ENCODE data around the gene NLGN1. TPM values are rescaled to one million over a fixed set of nuclear protein-coding genes. Genes with fewer than 3 reads are reported as not detected.

The NLGN1 gene
- total RNA-seq, 1 experiment from 2014 or later: not detected

DNA sequence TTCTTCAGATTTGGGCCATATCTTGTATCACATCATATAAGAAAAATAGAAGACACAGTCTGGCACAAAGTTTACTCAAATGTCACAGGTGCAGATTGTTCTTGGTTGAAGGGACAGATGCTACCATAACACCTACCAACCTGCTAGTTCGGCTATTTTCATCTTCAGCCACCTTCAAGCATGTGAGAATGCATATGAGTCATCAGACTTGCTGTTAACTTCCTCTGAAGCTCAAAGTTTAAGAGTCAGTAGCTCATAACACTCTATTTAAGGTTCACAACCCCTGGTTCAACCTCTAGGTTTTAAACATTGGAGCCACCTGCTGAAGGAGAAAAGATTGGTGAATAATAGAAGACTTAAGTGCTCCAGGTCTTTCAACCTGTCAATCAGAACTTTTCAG, 522.8 kb downstream of the NLGN1 start:
- ATAC-seq (no peak), DNase-seq (ENCODE audit: low read depth, low spot score) (no peak)
- no peaks in the 10 kb centered on the region; the same call in 1 of the 2 replicates for H3K9me2 ChIP-seq (ENCODE audit: insufficient read depth)
- H3K4me2 ChIP-seq (ENCODE audit: low read length): no peak overlapping the region
- TF ChIP-seq TCF7L2 (IDR thresholded peaks at IDR 0.05; ENCODE audit: borderline replicate concordance, extremely low read depth, insufficient read depth, insufficient read length): peak; percentile 13
- no peak for TF ChIP-seq ZBTB33 (IDR thresholded peaks at IDR 0.05; ENCODE audit: extremely low read depth, insufficient replicate concordance, low read length)
- no peak overlapping the region for H3K9ac ChIP-seq (ENCODE audit: low read length)
- RAD21 ChIA-PET (ENCODE audit: low non-redundant PET in 1 of 2, low total read pairs in 2 of 2, uncharacterized antibody in 2 of 2, unreplicated experiment in 2 of 2): no interaction called here
- intact Hi-C loops (cut with micrococcal nuclease): no loop called here
- CTCF ChIA-PET: no interaction called here
- POLR2A ChIA-PET: interaction anchor here (1.0 kb wide), 1 partner anchor 11 kb away, joined by 3 read pairs; no protein-coding TSS in a partner anchor
- H3K4me3 ChIP-seq (replicated peaks in 1 of 2; ENCODE audit: low read depth in 1 of 2, low read length in 2 of 2): no peak overlapping the region
- no peaks in the 10 kb centered on the region for H3K27me3 ChIP-seq (ENCODE audit: insufficient read depth, low read length)
- H3K27ac ChIP-seq (ENCODE audit: low read depth, low read length): no peak overlapping the region
- no peaks in the 10 kb centered on the region for H3K36me3 ChIP-seq (ENCODE audit: control insufficient read depth in 1 of 2, insufficient read depth in 2 of 2, low read length in 2 of 2)
- H3K9me3 ChIP-seq (ENCODE audit: control insufficient read depth in 1 of 2, insufficient read depth in 1 of 2, low read depth in 1 of 2, low read length in 2 of 2): no peaks in the 10 kb centered on the region
- no peaks in the 10 kb centered on the region for H3K79me2 ChIP-seq (ENCODE audit: insufficient read depth, low read length)
- peaks cover 0 to 5% of the 10 kb centered on the region in 2 experiments; a peak in 1 of 4 replicates for H3K4me1 ChIP-seq (ENCODE audit: control insufficient read depth in 1 of 2, insufficient read depth in 2 of 2, low read length in 2 of 2)
- H2AFZ ChIP-seq (ENCODE audit: low read depth, low read length, poor library complexity, severe bottlenecking): peak overlapping the region; percentile 34
- BruUV-seq (replicated peaks): no TSS peak
- no peaks in the 10 kb centered on the region for H4K20me1 ChIP-seq (ENCODE audit: insufficient read depth)

DNA sequence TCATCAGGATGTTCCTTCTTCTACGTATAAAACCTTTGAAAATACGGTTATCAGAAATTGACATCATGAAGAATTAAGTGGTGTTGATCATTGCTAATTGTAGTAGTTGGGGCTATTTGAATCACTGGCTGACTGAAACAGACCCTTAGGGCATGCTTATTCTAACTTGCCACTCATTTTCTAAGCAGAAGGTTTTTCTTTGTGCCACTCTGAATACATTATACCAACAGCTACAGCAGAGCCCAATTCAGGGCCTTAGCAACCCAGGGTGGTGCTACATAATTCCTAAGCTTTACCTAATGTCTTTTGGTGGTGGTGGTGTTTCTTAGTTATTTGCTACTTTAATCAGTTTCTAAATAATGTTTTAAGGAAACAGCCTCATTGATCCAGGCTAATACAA, 524.2 kb downstream of the NLGN1 start:
- RAD21 ChIA-PET (ENCODE audit: low non-redundant PET in 1 of 2, low total read pairs in 2 of 2, uncharacterized antibody in 2 of 2, unreplicated experiment in 2 of 2): no interaction called here
- Histone ChIP-seq H3K27me3 (ENCODE audit: insufficient read depth, low read length) (no peaks in the 10 kb centered on the region), H3K27ac (ENCODE audit: low read depth, low read length) (no peak overlapping the region), H2AFZ (ENCODE audit: low read depth, low read length, poor library complexity, severe bottlenecking) (no peak overlapping the region), H3K36me3 (ENCODE audit: control insufficient read depth in 1 of 2, insufficient read depth in 2 of 2, low read length in 2 of 2) (no peaks in the 10 kb centered on the region), H3K9me2 (ENCODE audit: insufficient read depth) (no peaks in the 10 kb centered on the region; the same call in 1 of the 2 replicates), H4K20me1 (ENCODE audit: insufficient read depth) (no peaks in the 10 kb centered on the region), H3K4me2 (ENCODE audit: low read length) (no peak overlapping the region), H3K9ac (ENCODE audit: low read length) (no peak overlapping the region), H3K79me2 (ENCODE audit: insufficient read depth, low read length) (no peaks in the 10 kb centered on the region), H3K4me3 (replicated peaks in 1 of 2; ENCODE audit: low read depth in 1 of 2, low read length in 2 of 2) (no peak overlapping the region), H3K9me3 (ENCODE audit: control insufficient read depth in 1 of 2, insufficient read depth in 1 of 2, low read depth in 1 of 2, low read length in 2 of 2) (no peaks in the 10 kb centered on the region), H3K4me1 (ENCODE audit: control insufficient read depth in 1 of 2, insufficient read depth in 2 of 2, low read length in 2 of 2) (peaks cover 0 to 5% of the 10 kb centered on the region in 2 experiments; a peak in 1 of 4 replicates)
- intact Hi-C loops (cut with micrococcal nuclease): no loop called here
- DNase-seq (ENCODE audit: low read depth, low spot score) (no peak), ATAC-seq (no peak)
- CTCF ChIA-PET: no interaction called here
- TF ChIP-seq SP1 (IDR thresholded peaks at IDR 0.05; ENCODE audit: low read depth) (no peak), ZFX (IDR thresholded peaks at IDR 0.05) (no peak), FOSL1 (IDR thresholded peaks at IDR 0.05; ENCODE audit: low read depth) (no peak), ZNF274 (IDR thresholded peaks at IDR 0.05; ENCODE audit: low read depth, low read length) (no peak), SRF (IDR thresholded peaks at IDR 0.05; ENCODE audit: low read depth) (no peak), CEBPB (IDR thresholded peaks at IDR 0.05; ENCODE audit: low read depth) (no peak), CBX3 (IDR thresholded peaks at IDR 0.05; ENCODE audit: low read depth) (no peak), EGR1 (IDR thresholded peaks at IDR 0.05; ENCODE audit: low read depth) (no peak), TCF7L2 (IDR thresholded peaks at IDR 0.05; ENCODE audit: borderline replicate concordance, extremely low read depth, insufficient read depth, insufficient read length) (no peak), POLR2A (IDR thresholded peaks at IDR 0.05; ENCODE audit: borderline replicate concordance, extremely low read depth, insufficient read depth, insufficient read length) (no peak), SIN3A (IDR thresholded peaks at IDR 0.05; ENCODE audit: low read depth) (no peak), EZH2phosphoT487 (IDR thresholded peaks at IDR 0.05; ENCODE audit: borderline replicate concordance) (no peak), ELF1 (IDR thresholded peaks at IDR 0.05; ENCODE audit: borderline replicate concordance, low read depth) (no peak), EZH2 (IDR thresholded peaks at IDR 0.05) (no peak)
- TF ChIP-seq, protein P1, sequence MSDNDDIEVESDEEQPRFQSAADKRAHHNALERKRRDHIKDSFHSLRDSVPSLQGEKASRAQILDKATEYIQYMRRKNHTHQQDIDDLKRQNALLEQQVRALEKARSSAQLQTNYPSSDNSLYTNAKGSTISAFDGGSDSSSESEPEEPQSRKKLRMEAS (IDR thresholded peaks at IDR 0.05): no peak
- POLR2A ChIA-PET: interaction anchor here (0.9 to 1.6 kb wide), 2 partner anchors 10 to 16 kb away, joined by 3 read pairs; no protein-coding TSS in a partner anchor
- no TSS peak for BruUV-seq (replicated peaks)
